Sigmoid colon (tissue), 4 donors: ENCODE results near the gene LMF1.

Source experiments
- CTCF ChIP-seq, 4 experiments: fragments of 450-650 bp in 3 of 4; fragments of 200-600 bp in 1 of 4; IDR thresholded peaks; one replicate each; pipeline ENCODE4 v1.5.1; 2016 to 2019; ENCODE audit warnings: antibody characterized with exemption in 4 of 4, mild to moderate bottlenecking in 3 of 4, moderate library complexity in 2 of 4
- EP300 ChIP-seq, 4 donors: sonication (generic); formaldehyde crosslinking; IDR thresholded peaks; one replicate each; pipeline ENCODE4 v1.6.1; 2017; ENCODE audit warnings: antibody characterized with exemption in 4 of 4
- POLR2A ChIP-seq, 2 donors: fragments of 450-650 bp; IDR thresholded peaks; one replicate each; pipeline ENCODE4 v1.6.1; 2016; ENCODE audit warnings: antibody characterized with exemption in 2 of 2, mild to moderate bottlenecking in 2 of 2, moderate library complexity in 2 of 2

DNA sequence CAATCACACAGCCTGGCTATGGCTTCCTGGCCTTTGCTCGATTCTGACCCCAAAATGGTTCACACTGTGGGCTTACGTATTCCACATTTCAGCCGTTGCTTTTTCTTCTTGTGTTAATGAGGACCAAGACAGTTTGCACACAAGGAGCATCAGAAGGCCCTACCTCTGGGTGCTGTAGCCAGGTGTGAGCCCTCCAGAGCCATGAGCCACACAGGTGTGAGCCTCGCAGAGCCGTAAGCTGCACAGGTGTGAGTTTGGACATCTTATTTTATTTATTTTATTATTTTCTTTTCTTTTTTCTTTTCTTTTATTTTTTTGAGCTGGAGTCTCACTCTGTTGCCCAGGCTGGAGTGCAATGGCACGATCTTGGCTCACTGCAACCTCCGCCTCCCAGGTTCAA lies 70.6 kb downstream of the LMF1 start:
- TF ChIP-seq CTCF (IDR thresholded peaks at IDR 0.05), result no peak
- TF ChIP-seq EP300 (IDR thresholded peaks at IDR 0.05), result no peak
- no peak for TF ChIP-seq POLR2A (IDR thresholded peaks at IDR 0.05)
